BLaER1 treated with 17β-estradiol and CSF1 and Interleukin-3, amounts not matched to agents 10 nM and 100 nM (cell line): ENCODE data around the gene IGSF22.
"Not testable (repeated sequence)": the region's sequence is repeated elsewhere in the genome, so short reads cannot be mapped to it uniquely, and the experiment has no call there.

Source experiments
- H3K27ac ChIP-seq, 11 experiments: shearing (Covaris generic); formaldehyde crosslinking; 2 replicates each; pipeline ENCODE4 v1.8.1; 2022
- H3K27me3 ChIP-seq, 11 experiments: shearing (Covaris generic); formaldehyde crosslinking; 2 replicates each; pipeline ENCODE4 v1.8.1; 2022
- H3K36me3 ChIP-seq, 11 experiments: shearing (Covaris generic); formaldehyde crosslinking; 2 replicates each; pipeline ENCODE4 v1.8.1; 2022
- H3K4me1 ChIP-seq, 10 experiments: shearing (Covaris generic); formaldehyde crosslinking; 2 replicates each; pipeline ENCODE4 v1.8.1; 2022
- H3K4me2 ChIP-seq, 11 experiments: shearing (Covaris generic); formaldehyde crosslinking; 2 replicates each; pipeline ENCODE4 v1.8.1; 2022
- H3K4me3 ChIP-seq, 10 experiments: shearing (Covaris generic); formaldehyde crosslinking; 2 replicates each; pipeline ENCODE4 v1.8.1; 2022
- H3K9ac ChIP-seq, 11 experiments: shearing (Covaris generic); formaldehyde crosslinking; 2 replicates each; pipeline ENCODE4 v1.8.1; 2022
- H3K9me3 ChIP-seq, 11 experiments: shearing (Covaris generic); formaldehyde crosslinking; replicated peaks in 1 of 11; 2 replicates each; pipeline ENCODE4 v1.8.1; 2022
- H4K20me1 ChIP-seq, 11 experiments: shearing (Covaris generic); formaldehyde crosslinking; 2 replicates each; pipeline ENCODE4 v1.8.1; 2022
- Cebpa-rat ChIP-seq, 11 experiments: shearing (Covaris generic); IDR thresholded peaks; 2 replicates each; pipeline ENCODE4 v1.8.1; 2022

IGSF22 gene

DNA sequence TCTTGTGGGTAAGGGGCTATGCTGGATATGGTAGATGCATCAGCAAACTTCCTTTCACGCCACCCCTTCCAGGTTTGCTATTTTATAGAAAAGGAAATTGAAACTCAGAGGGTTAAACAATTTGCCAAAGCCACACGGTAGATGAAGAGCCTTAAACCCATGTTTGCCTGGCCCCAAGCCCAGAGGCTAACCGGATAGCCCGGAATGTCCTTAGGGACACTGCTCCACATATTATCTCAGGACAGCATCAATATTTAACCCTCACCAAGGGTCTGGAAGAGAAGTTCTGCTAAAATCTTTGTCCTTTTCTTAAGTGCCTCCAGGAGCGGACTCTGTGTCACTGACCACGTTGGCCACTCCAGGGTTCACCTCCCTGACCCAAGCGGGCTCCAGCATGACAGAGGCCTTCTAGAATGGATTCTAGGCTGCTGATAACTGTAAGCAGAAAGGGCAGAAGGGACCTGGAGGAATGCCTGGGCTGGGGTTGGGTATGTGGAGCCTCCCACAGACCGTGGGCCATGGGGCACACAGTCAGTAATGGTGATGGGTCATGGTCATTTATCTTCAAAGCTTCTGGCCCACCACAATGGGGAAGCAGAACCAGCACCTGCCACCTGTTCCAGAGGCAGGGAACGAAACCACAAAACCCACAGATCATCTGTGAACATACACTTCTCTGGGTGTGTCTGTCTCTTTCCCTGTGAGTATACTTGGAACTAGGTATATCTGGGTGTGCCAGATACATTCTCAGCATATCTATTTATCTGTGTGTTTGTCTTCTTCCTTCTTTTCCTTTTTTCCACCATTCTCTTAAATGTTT is 32.8 kb downstream of the IGSF22 start:
- no peak overlapping the region for H3K4me3 ChIP-seq
- no peak for TF ChIP-seq Cebpa-rat (IDR thresholded peaks at IDR 0.05)

DNA sequence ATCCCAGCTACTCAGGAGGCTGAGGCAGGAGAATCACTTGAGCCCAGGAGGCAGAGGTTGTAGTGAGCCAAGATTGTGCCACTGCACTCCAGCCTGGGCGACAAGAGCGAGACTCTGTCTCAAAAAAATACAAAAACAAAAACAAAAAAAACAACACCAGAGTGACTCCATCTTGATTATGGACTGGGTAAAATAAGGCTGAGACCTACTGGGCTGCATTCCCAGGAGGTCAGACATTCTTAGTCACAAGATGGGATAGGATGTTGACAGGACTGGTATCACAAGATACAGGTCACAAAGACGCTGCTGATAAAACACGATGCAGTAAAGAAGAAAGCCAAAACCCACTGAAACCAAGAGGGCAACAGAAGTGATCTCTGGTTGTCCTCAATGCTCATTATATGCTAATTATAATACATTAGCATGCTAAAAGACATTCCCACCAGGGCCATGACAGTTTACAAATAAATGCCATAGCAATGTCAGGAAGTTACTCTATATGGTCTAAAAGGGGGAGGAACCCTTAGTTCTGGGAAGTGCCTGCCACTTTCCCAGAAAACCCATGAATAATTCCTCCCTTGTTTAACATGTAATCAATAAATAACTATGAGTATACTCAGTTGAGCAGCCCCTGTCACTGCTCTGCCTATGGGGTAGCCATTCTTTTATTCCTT is 34.4 kb downstream of the IGSF22 start:
- not testable (repeated sequence) for H3K4me3 ChIP-seq, H3K9me3 ChIP-seq, H3K4me2 ChIP-seq, H4K20me1 ChIP-seq, H3K9ac ChIP-seq, H3K27ac ChIP-seq, H3K36me3 ChIP-seq, H3K27me3 ChIP-seq
- H3K4me1 ChIP-seq: peaks cover 0 to 15% (median 7%) of the 10 kb centered on the region in 10 experiments; a peak in 12 of 20 replicates

More for the DNA sequence above, 32.8 kb downstream of the IGSF22 start:
- H3K9me3 ChIP-seq: no peaks in the 10 kb centered on the region
- peaks cover 1 to 29% (median 18%) of the 10 kb centered on the region in 10 experiments; a peak in 19 of 20 replicates for H3K4me1 ChIP-seq
- peak overlapping the region in 1 of 11 experiments; percentile 1; a peak in 1 of 22 replicates for H3K4me2 ChIP-seq
- H3K9ac ChIP-seq: no peak overlapping the region
- no peaks in the 10 kb centered on the region for H3K27me3 ChIP-seq
- no peaks in the 10 kb centered on the region for H3K36me3 ChIP-seq
- no peak overlapping the region for H3K27ac ChIP-seq
- no peaks in the 10 kb centered on the region for H4K20me1 ChIP-seq

DNA sequence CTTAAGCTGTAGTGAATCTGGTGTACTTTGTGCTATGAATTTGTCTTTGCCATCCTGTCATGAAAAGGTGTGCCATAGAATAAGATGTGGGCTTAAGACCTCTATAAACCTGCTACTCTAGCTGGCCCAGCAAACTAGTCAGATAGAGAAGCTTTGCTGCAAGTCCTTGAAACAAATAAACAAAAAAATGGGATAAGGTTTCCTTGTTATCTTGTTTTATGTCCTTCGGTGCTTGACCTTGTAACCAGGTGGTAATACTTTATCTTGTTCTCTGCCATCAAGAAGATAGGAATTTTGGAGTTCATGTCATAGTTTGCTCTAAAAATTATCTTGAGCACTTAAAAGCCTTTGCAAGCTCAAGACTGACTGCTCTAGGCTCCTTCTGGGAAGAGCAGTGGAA is 41.7 kb downstream of the IGSF22 start:
- no peak overlapping the region for H3K4me3 ChIP-seq

DNA sequence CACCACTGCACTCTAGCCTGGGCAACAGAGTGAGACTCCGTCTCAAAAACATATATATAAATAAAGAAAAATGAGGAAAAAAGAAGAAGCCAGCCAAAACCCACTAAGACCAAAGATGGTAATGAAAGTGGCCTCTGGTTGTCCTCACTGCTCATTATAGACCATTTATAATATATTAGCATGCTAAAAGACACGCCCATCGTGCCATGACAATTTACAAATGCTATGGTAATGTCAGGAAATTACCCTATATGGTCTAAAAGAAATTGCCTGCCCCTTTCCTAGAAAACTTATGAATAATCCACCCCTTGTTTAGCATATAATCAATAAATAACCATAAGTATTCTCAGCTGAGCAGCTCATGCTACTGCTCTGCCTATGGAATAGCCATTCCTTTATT is 43.5 kb downstream of the IGSF22 start:
- H3K27me3 ChIP-seq: no peaks in the 10 kb centered on the region

More for the DNA sequence above, 41.7 kb downstream of the IGSF22 start:
- Histone ChIP-seq H3K9me3 (no peaks in the 10 kb centered on the region), H4K20me1 (no peaks in the 10 kb centered on the region), H3K27ac (no peak overlapping the region), H3K27me3 (no peaks in the 10 kb centered on the region), H3K4me1 (no peaks in the 10 kb centered on the region), H3K36me3 (no peaks in the 10 kb centered on the region), H3K9ac (no peak overlapping the region), H3K4me2 (no peak overlapping the region)
- no peak for TF ChIP-seq Cebpa-rat (IDR thresholded peaks at IDR 0.05)

DNA sequence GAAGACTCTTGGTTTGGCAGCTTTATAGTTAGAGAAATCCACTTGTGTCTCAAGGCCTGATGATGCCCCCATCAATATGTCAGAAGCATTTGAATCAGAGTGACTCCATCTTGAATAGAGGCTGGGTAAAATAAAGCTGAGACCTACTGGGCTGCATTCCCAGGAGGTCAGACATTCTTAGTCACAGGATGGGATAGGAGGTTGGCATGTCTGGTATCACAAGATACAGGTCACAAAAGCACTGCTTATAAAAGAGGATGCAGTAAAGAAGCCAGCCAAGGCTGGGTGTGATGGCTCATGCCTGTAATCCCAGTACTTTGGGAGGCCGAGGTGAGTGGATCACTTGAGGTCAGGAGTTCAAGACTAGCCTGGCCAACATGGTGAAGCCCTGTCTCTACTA is 44.0 kb downstream of the IGSF22 start:
- not testable (repeated sequence) for H3K9ac ChIP-seq, H3K4me2 ChIP-seq, H3K27ac ChIP-seq, H3K36me3 ChIP-seq, H3K4me1 ChIP-seq, H3K9me3 ChIP-seq, H3K27me3 ChIP-seq, H4K20me1 ChIP-seq, H3K4me3 ChIP-seq

More for the DNA sequence above, 43.5 kb downstream of the IGSF22 start:
- H3K4me2 ChIP-seq: no peak overlapping the region
- no peak overlapping the region for H3K4me3 ChIP-seq
- no peak for TF ChIP-seq Cebpa-rat (IDR thresholded peaks at IDR 0.05)
- no peaks in the 10 kb centered on the region for H3K4me1 ChIP-seq
- no peaks in the 10 kb centered on the region for H4K20me1 ChIP-seq
- H3K27ac ChIP-seq: no peak overlapping the region
- H3K36me3 ChIP-seq: no peaks in the 10 kb centered on the region
- H3K9me3 ChIP-seq: no peaks in the 10 kb centered on the region
- no peak overlapping the region for H3K9ac ChIP-seq

DNA sequence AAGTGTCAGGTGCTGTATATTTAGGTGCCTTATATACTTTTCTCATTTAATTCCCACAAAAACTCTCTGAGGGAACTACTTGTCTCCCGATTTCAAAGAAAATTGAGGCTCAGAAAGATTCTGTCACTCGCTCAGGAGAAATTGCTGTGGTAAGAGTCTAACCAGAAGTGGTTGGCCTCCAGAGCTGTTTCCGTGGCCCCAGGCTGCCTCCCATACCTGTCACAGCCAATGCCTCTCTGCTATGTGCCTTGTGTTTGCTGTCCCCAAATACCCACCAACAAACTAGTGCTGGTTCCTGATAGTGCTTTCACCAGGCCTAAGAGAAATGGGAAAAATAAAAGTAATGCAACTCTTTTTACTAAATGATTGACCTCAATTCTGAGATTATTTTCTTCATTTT is 48.4 kb downstream of the IGSF22 start:
- no peak overlapping the region for H3K4me2 ChIP-seq
- TF ChIP-seq Cebpa-rat (IDR thresholded peaks at IDR 0.05): no peak
- H3K36me3 ChIP-seq: no peaks in the 10 kb centered on the region
- H3K9me3 ChIP-seq: peaks cover 0 to 7% (median 0%) of the 10 kb centered on the region in 11 experiments; a peak in 1 of 22 replicates
- peaks cover 0 to 1% (median 0%) of the 10 kb centered on the region in 10 experiments; a peak in 1 of 20 replicates for H3K4me1 ChIP-seq
- no peaks in the 10 kb centered on the region for H3K27me3 ChIP-seq
- H3K9ac ChIP-seq: no peak overlapping the region
- H4K20me1 ChIP-seq: no peaks in the 10 kb centered on the region
- H3K4me3 ChIP-seq: no peak overlapping the region
- no peak overlapping the region for H3K27ac ChIP-seq

DNA sequence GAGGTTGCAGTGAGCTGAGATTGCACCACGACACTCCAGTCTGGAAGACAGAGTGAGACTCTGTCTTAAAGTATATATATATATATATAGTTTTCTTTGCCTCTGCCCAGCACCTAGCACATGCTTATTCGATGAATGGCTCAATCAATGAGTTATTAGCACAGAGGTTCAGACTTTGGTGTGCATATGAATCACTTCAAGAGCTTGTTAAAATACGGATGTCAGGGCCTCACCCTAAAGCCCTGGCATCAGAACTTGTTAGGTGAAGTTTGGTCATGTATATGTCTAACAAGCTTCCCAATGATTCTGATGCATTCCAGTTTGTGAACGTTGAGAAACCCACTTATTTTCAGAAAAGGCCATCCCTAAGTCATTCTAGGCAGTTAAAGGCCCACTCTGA is 49.2 kb downstream of the IGSF22 start:
- no peak for TF ChIP-seq Cebpa-rat (IDR thresholded peaks at IDR 0.05)
- H3K4me2 ChIP-seq: no peak overlapping the region
- H3K36me3 ChIP-seq: no peaks in the 10 kb centered on the region
- H3K4me1 ChIP-seq: peaks cover 0 to 7% (median 5%) of the 10 kb centered on the region in 10 experiments; a peak in 12 of 20 replicates
- H3K27ac ChIP-seq: no peak overlapping the region
- H4K20me1 ChIP-seq: no peaks in the 10 kb centered on the region
- no peak overlapping the region for H3K4me3 ChIP-seq
- H3K27me3 ChIP-seq: no peaks in the 10 kb centered on the region
- H3K9me3 ChIP-seq: peaks cover 0 to 8% (median 0%) of the 10 kb centered on the region in 11 experiments; a peak in 1 of 22 replicates
- H3K9ac ChIP-seq: no peak overlapping the region

DNA sequence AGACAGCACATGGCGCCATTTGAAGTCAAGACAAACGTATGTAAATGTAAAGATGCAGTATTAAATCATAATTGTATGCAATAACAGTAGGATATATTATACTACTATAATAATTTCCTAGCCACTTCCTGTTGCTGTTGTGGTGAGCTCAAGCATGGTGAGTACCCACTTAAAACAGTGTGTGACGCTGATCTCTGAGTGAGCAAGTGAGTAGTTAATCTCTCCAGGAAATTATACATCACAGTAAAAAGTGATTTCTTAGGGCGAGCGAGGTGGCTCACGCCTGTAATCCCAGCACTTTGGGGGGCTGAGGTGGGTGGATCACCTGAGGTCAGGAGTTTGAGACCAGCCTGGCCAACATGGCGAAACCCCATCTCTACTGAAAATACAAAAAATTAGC is 53.8 kb downstream of the IGSF22 start:
- not testable (repeated sequence) for H3K9me3 ChIP-seq, H3K4me3 ChIP-seq, H3K27ac ChIP-seq, H3K27me3 ChIP-seq, H4K20me1 ChIP-seq, H3K9ac ChIP-seq, H3K36me3 ChIP-seq
- peak overlapping the region in 6 of 11 experiments; percentile 8 to 42 (median 30); a peak in 3 of 22 replicates for H3K4me2 ChIP-seq
- H3K4me1 ChIP-seq: peaks cover 0 to 44% (median 14%) of the 10 kb centered on the region in 10 experiments; a peak in 15 of 20 replicates

DNA sequence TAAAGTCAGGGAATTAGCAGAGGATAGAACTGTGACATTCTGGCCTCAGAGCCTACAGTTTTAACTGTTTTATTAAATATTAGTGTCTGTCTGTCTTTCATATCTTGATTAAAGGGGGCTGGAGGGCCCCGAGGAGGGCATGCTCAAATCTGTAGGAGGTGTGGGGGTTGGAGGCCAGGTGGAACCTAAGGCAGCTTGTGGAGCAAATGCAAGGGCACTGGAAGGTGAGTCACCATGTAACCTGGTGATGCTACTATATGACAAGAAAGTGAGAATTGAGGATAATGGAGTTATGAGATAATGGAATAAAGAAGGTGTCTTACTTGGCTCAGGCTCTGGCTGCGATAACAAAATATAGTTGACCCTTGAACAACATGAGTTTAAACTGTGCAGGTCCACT is 54.7 kb downstream of the IGSF22 start:
- Histone ChIP-seq H3K27ac (no peak overlapping the region), H3K9ac (no peak overlapping the region), H3K4me3 (no peak overlapping the region), H4K20me1 (no peaks in the 10 kb centered on the region), H3K4me2 (no peak overlapping the region), H3K9me3 (peaks cover 0 to 8% (median 0%) of the 10 kb centered on the region in 11 experiments; a peak in 1 of 22 replicates), H3K36me3 (no peaks in the 10 kb centered on the region), H3K4me1 (peaks cover 0 to 53% (median 18%) of the 10 kb centered on the region in 10 experiments; a peak in 15 of 20 replicates), H3K27me3 (no peaks in the 10 kb centered on the region)
- no peak for TF ChIP-seq Cebpa-rat (IDR thresholded peaks at IDR 0.05)
